HepG2 (cell line): ENCODE results near the gene RIPOR1. TPM values are rescaled to one million over a fixed set of nuclear protein-coding genes. Genes with fewer than 3 reads are reported as not detected.

Experiments used
- AKNA ChIP-seq: sonication (generic); formaldehyde crosslinking; IDR thresholded peaks from 2 replicates; pipeline ENCODE4 v1.4.0; 2020; ENCODE audit warnings: missing genetic modification reagents, borderline replicate concordance
- ATF7-NPFF ChIP-seq: sonication (generic); formaldehyde crosslinking; IDR thresholded peaks from 2 replicates; pipeline ENCODE4 v1.8.1; 2023; ENCODE audit warnings: mild to moderate bottlenecking, low read depth, missing genetic modification reagents, moderate library complexity
- E2F2 ChIP-seq: sonication (generic); formaldehyde crosslinking; IDR thresholded peaks from 2 replicates; pipeline ENCODE4 v1.4.0; 2020; ENCODE audit warnings: missing genetic modification reagents, borderline replicate concordance
- HDAC6 ChIP-seq: fragments of 200-600 bp; sonication (generic); IDR thresholded peaks from 2 replicates; pipeline ENCODE4 v1.7.0; 2017; ENCODE audit warnings: mild to moderate bottlenecking, antibody characterized with exemption, low read length, low read depth
- HIVEP1 ChIP-seq: sonication (generic); formaldehyde crosslinking; IDR thresholded peaks from 2 replicates; pipeline ENCODE4 v1.4.0; 2020; ENCODE audit warnings: mild to moderate bottlenecking, missing genetic modification reagents
- ISX ChIP-seq: sonication (generic); formaldehyde crosslinking; conservative IDR thresholded peaks from 2 replicates; pipeline ENCODE4 v1.5.0; 2020; ENCODE audit warnings: missing genetic modification reagents
- JUN ChIP-seq: sonication (generic); formaldehyde crosslinking; IDR thresholded peaks from 2 replicates; pipeline ENCODE4 v1.4.0; 2020; ENCODE audit warnings: mild to moderate bottlenecking, missing genetic modification reagents
- NR1H2 ChIP-seq: sonication (generic); formaldehyde crosslinking; IDR thresholded peaks from 2 replicates; pipeline ENCODE4 v1.8.1; 2022; ENCODE audit warnings: low read depth, missing genetic modification reagents, borderline replicate concordance
- REST ChIP-seq, 2 experiments: IDR thresholded peaks; 2 replicates each; pipeline ENCODE4 v1.6.1; 2011 to 2012; ENCODE audit warnings: low read length in 2 of 2, borderline replicate concordance in 1 of 2, low read depth in 1 of 2, mild to moderate bottlenecking in 1 of 2, moderate library complexity in 1 of 2
- ZFP36L2 ChIP-seq: sonication (generic); formaldehyde crosslinking; IDR thresholded peaks from 2 replicates; pipeline ENCODE4 v1.4.0; 2020; ENCODE audit warnings: missing genetic modification reagents
- ZMAT3 ChIP-seq: sonication (generic); formaldehyde crosslinking; conservative IDR thresholded peaks from 2 replicates; pipeline ENCODE4 v1.7.0; 2021; ENCODE audit warnings: missing genetic modification reagents
- ZNF292 ChIP-seq: sonication (generic); formaldehyde crosslinking; IDR thresholded peaks from 2 replicates; pipeline ENCODE4 v1.8.1; 2022; ENCODE audit warnings: mild to moderate bottlenecking, low read depth, missing genetic modification reagents, borderline replicate concordance
- ZNF431 ChIP-seq: sonication (generic); formaldehyde crosslinking; IDR thresholded peaks from 2 replicates; pipeline ENCODE4 v1.9.0; 2022; ENCODE audit warnings: missing genetic modification reagents, low read depth, mild to moderate bottlenecking, borderline replicate concordance
- ZNF558 ChIP-seq: sonication (generic); formaldehyde crosslinking; IDR thresholded peaks from 2 replicates; pipeline ENCODE4 v1.9.0; 2022; ENCODE audit warnings: mild to moderate bottlenecking, missing genetic modification reagents, borderline replicate concordance
- ZNF800 ChIP-seq: sonication (generic); formaldehyde crosslinking; IDR thresholded peaks from 2 replicates; pipeline ENCODE4 v1.4.0; 2020; ENCODE audit warnings: missing genetic modification reagents
- ZNF839 ChIP-seq: sonication (generic); formaldehyde crosslinking; IDR thresholded peaks from 2 replicates; pipeline ENCODE4 v1.4.0; 2020; ENCODE audit warnings: missing genetic modification reagents, mild to moderate bottlenecking, borderline replicate concordance
- ZSCAN30 ChIP-seq: sonication (generic); formaldehyde crosslinking; IDR thresholded peaks from 2 replicates; pipeline ENCODE4 v1.5.0; 2020; ENCODE audit warnings: mild to moderate bottlenecking, missing genetic modification reagents
- polyA plus RNA-seq, 8 experiments: library from polyadenylated mRNA; depleted of rRNA in 3 of 8; stranded (reverse) in 7 of 8; unstranded in 1 of 8; fragments of >200 nt; fragmentation: Illumina TruSeq in 4 of 8; extraction: Trizol in 4 of 8; gene quantifications; 2 replicates each; pipeline versions ENCODE4 v1.2.1 to v1.2.3, GENCODE V29; 2011 to 2016; ENCODE audit warnings: low read depth in 4 of 8, missing spikeins in 1 of 8, mixed read lengths in 1 of 8; ENCODE audit not compliant: insufficient read depth in 1 of 8
- total RNA-seq, 5 experiments: library from RNA; depleted of rRNA; stranded (reverse); fragments of >200 nt; fragmentation: Illumina TruSeq; extraction: Trizol; gene quantifications; 2 replicates each; pipeline ENCODE4 v1.2.3, GENCODE V29; 2016; ENCODE audit warnings: low read depth in 1 of 5

RIPOR1 gene
- total and polyA plus RNA-seq, 2 of the 13 experiments (the other 11 are each of a cell fraction or from before 2014, with no cell fraction given) = 4.6 to 8.1 TPM

GRCh38 chr16:67521095-67521804 is 7.4 kb upstream of the RIPOR1 start (continued):
- TF ChIP-seq ZSCAN30 (CRISPR knock-in tag) (no peak), JUN (CRISPR knock-in tag) (no peak), ZMAT3 (peak; percentile 92), HIVEP1 (CRISPR knock-in tag) (no peak), REST (IDR thresholded peaks at IDR 0.05; ENCODE audit: borderline replicate concordance in 1 of 2, low read depth in 1 of 2, low read length in 2 of 2) (no peak), ATF7-NPFF (CRISPR knock-in tag) (no peak), ISX (CRISPR knock-in tag) (no peak), ZNF800 (CRISPR knock-in tag) (0 out of 2 replicates have a peak, but pooled peaks have one; percentile 57), E2F2 (CRISPR knock-in tag) (0 out of 2 replicates have a peak, but pooled peaks have one; percentile 75), NR1H2 (no peak), ZNF292 (CRISPR knock-in tag) (0 out of 2 replicates have a peak, but pooled peaks have one; percentile 42), ZNF558 (no peak), ZFP36L2 (CRISPR knock-in tag) (no peak), ZNF431 (no peak), AKNA (no peak), HDAC6 (no peak), ZNF839 (CRISPR knock-in tag) (no peak; the same call in 1 of the 2 replicates)
